NB4 (cell line): ENCODE measurements around the gene SPP1.

ENCODE experiments used
- CTCF ChIP-seq: IDR thresholded peaks from one replicate; pipeline ENCODE4 v1.5.1; 2012; ENCODE audit warnings: low read depth, low read length
- POLR2A ChIP-seq: IDR thresholded peaks from 2 replicates; pipeline ENCODE4 v1.6.1; 2011; ENCODE audit warnings: mild to moderate bottlenecking; ENCODE audit not compliant: insufficient read length; ENCODE audit errors: extremely low read depth

GRCh38 chr4:87944967-87945366 is 30.5 kb upstream of the SPP1 start:
- TF ChIP-seq POLR2A (no peak), CTCF (no peak)
